HG02623 (cell line): ENCODE results near the gene OR10H3.
"Not testable (repeated sequence)": the region's sequence is repeated elsewhere in the genome, so short reads cannot be mapped to it uniquely, and the experiment has no call there.

Source experiments
- ATAC-seq: cut with Tn5 transposase; IDR thresholded peaks from one replicate; pipeline ENCODE4 v1.9.1; 2021; ENCODE audit warnings: moderate library complexity; ENCODE audit not compliant: unreplicated experiment

OR10H3 gene

DNA sequence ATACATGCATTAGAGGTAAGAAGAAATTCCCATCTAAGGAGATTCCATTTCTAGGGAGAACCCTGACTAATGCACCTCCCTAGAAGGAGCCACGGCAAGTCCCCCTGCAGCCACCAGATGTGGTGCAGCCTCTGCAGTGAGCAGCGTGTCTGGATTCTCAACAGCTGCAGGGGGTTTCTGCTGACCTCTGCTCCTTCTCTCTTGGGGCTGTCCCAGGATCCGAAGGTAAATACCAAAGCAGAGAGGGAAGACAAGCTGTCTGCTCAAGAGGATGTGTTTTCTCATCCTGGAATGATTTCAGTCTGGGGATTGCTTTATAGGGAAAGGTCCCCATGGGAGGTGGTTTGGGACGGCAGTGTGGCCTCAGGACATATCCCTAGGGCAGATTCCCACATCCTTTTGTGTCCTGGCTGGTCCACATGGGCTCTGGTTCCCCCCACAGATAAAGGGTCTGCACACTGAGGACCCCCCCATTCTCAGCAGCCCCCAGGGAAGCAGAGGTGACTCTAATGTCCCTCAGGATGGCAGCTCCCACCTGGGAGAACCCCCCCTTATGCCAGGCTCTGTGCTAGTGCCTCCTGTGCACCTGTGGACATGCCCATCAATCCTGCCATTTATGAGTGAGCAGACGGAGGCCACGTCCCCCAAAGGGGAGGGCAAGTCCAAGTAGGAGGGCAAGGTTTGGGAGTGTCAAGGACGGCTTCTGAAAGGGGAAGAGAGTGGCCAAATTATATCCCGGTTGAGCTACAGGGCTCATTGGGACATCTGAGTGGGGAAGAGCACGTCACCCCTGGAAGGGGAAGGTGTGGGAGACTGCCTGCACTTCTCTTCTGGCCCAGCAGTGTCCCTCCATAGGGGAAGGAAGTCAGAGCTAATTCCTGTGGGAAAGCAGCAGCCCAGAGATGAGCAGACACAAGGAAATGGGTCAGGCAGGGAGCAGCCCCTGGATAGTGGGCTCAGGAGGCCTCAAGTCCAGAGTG is 39.5 kb downstream of the OR10H3 start:
- no peak for ATAC-seq

DNA sequence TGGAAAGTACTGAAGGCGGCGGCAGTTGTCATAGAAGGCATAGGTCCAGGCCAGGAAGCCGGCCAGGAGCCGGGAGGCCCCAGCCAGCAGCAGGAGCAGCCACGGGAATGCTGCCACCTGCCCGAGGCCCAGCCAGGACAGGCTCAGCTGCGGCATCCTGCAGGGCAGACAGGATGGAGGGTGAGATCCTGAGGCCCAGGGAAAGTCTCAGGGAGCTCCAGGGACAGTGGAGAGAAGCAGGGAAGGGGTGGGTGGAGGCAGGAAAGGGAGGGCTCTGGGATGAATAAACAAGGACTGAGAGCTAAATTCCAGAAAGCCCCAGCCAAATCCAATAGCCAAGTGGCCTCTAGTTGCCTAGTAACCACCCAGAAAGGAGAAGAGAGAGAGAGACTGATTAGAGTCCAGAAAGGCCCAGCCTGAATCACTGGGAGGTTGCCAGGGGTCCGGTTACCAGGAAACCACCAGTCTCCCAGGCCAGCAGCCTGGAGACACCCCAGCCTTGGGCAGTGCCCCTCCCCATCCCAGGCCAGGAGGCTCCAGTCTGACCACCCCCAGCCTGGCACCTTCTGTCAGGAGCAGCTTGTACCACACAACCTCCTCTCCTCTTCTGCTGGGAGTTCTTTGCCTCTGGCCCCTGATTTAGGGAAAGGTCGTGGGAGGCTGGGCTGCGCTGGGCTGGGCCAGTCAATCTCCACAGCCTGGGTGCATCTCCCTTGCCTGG is 42.1 kb downstream of the OR10H3 start:
- ATAC-seq: no peak

DNA sequence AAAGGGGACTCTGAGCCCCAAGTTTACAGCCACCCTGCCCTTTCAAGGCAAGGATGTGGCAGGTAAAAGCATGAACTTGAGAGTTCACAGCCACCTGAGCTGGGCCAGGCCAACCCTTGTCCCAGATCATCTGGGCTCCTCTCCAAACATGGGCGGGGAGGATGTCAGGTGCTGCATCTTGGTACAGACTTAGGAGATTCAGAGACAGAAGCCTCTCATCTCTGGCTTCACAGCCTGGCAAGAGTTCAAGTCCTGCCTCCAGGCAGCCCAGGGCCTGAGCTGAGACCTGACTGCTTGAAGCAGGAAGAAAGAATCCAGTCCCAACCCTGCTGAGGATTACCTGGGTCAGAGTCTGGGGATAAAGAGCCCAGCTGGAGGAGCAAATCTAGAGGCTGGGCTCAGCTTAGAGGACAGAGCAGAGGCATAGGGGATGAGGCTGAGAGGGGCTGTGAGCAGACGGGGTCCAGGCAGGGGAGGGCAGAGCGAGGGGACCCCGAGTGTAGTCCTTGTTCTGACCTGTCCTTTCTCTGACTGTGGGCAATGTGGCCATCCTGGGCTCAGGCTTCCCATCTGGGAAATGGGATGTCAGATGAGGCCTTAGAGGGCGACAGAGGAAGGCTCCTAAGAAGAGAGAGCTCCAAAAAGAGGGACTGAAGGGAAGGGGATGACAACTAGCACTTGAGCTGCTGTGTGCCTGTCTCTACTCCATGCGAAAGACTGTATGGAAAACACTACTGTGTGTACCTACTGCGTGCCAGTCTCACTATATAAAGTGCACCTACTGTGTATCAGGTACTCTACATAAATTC is 43.0 kb downstream of the OR10H3 start:
- ATAC-seq: no peak

DNA sequence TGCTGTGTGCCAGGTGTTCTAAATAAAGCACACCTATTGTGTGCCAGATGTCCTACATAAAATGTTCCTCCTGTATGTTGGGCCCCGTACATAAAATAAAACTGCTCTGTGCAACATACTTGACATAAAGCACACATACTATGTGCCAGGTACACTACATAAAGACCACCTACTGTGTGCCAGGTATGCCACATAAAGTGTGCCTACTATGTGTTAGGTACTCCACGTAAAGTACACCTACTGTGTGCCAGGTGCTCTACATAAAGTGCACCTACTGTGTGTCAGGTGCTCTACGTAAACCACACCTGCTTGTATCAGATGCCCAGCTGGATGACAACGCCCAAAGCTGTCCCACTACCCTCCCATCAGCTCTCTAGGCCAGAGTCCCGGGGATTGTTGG is 43.9 kb downstream of the OR10H3 start:
- no peak for ATAC-seq

DNA sequence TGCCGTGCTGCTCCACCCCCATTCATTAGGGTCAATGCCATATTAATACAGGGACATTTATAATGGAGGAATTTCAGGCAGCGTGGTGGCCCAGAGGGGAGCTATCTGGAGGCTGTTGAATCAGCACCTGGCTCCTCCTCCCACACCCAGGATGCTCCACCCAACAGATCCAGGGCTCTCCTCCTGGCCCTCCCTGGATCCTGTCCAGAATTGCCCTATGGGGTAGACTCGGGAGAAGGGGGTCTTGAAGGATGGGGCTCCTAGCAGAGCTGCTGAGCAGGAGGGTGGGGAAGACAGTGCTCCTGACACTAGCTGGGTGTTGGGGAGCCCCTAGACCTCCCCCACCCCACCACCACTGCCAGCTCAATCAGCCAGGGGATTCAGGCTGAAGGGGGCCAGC is 44.4 kb downstream of the OR10H3 start:
- ATAC-seq: no peak

DNA sequence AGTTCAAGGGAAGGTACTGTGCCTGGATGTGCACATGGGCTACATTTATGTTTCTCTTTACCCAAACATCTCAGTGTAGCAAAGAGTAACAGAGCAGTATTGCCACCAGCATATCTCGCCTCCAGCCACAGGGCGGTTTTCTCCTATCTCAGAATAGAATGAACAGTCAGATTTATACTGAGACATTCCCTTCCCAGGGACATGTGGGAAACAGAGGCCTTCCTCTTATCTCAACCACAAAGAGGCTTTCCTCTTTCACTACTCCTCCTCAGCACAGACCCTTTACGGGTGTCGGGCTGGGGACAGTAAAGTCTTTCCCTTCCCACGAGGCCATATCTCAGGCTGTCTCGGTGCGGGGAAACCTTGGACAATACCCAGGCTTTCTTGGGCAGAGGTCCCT is 45.1 kb downstream of the OR10H3 start:
- ATAC-seq: not testable (repeated sequence)

DNA sequence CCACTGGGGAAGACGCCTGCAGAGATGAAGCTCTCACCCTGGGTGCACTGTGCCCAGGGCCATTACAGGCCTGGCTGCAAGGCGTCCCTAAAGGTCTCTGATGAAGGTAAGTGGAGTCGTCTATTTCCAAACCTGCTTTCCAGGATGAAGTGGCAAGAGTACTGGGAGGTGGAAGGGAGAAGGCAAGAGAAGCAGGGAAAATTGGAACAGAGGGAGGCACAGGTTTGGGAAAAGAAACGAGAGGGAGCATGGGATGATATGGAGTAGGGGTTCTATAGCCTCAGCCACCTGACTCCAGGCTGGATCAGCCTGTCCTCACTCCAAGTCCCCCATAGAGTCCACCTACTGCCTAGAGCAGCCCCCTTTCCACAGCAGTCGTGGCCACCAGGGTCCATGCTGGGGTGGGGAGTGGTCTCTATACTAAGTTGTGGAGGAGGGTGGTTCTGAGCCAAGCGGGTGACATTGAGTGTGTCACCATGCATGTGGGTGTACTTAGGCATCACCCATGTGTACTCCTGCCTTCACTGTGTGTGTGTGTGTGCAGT is 49.9 kb downstream of the OR10H3 start, which contains the start of gene OR10H5:
TSS of gene OR10H5 (plus strand) at position 51 of the 545 bp plus-strand sequence. CDS start 6,388 bp downstream, outside the sequence.
- no peak for ATAC-seq

DNA sequence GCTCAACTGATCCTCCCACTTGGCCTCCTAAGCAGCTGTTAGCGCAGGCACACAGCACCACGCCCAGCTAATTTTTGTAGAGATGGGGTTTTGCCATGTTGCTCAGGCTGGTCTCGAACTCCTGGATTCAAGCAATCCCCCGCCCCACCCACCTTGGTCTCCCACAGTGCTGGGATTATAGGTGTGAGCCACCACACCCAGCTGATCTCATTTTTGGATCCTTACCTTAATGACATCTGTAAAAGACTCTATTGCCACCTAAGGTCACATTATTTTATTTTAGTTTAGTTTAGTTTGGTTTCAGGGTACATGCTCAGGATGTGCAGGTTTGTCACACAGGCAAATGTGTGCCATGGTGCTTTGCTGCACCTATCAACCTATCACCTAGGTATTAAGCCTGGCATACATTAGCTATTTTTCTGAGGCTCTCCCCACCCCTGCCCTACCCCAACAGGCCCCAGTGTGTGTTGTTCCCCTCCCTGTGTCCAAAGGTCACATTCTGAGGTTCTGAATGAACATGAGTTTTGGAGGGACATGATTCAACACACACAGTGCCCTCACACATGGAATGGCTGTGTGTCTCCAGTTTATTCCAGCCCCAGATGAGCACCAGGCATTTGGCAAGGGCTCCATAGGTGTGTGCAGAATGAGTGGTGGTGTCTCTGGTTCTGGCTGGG is 50.9 kb downstream of the OR10H3 start:
- no peak for ATAC-seq

DNA sequence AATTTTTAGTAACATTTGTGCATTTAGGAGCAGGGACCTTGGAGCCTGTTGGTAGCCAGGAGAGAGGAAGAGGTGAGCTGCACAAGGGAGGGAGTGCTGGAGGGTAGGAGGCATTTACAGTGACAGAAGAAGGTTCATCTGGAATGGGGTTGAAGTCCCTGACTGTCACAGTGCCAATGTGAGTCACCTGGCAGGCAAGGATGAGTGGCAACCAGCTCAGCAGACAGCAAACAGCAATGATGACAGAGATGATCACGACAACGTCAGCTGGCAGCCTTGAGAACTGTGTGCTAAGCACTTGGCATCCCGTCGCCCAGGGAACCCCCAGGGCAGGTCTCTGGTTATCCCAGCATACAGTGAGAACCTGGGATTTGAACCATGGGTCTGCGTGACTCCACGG is 52.3 kb downstream of the OR10H3 start:
- no peak for ATAC-seq
